NCI-H1092 (cell line): Measurements from ENCODE around the gene DEUP1.
"Not testable (repeated sequence)": the region's sequence is repeated elsewhere in the genome, so short reads cannot be mapped to it uniquely, and the experiment has no call there.

ENCODE experiments used
- DNase-seq: peaks from one replicate; lab custom pipeline; 2025; lab: John Stamatoyannopoulos, UW

DEUP1 gene

GRCh38 chr11:93359396-93359795 is 28.9 kb downstream of the DEUP1 start:
- no peak for DNase-seq

- DNase-seq = no peak
These were observed 30.9 kb downstream of the DEUP1 start for GRCh38 chr11:93361435-93361834.

DNA sequence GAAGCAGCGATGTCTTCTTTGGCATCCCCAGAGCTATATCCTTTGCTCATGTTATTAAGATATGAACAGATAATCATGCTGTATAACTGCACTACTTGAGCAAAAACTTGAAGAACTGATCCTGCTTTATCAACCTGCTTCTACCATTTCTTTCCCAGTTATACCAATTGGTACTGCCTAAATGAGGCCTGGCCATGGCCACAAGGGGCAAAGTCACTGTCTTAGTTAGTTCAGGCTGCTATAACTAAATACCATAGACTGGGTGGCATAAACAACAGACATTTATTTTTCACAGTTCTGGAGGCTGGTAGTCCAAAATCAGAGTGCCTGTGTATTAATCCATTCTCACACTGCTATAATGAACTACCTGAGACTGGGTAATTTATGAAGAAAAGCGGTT is 37.5 kb downstream of the DEUP1 start:
- DNase-seq = no peak

- no peak for DNase-seq
These were observed 39.7 kb downstream of the DEUP1 start for GRCh38 chr11:93370260-93370659.

GRCh38 chr11:93389737-93390136 is 59.2 kb downstream of the DEUP1 start:
- no peak for DNase-seq

- no peak for DNase-seq
These were observed 62.3 kb downstream of the DEUP1 start for GRCh38 chr11:93392867-93393266.

- DNase-seq = no peak
These were observed 62.8 kb downstream of the DEUP1 start for GRCh38 chr11:93393386-93393785.

DNA sequence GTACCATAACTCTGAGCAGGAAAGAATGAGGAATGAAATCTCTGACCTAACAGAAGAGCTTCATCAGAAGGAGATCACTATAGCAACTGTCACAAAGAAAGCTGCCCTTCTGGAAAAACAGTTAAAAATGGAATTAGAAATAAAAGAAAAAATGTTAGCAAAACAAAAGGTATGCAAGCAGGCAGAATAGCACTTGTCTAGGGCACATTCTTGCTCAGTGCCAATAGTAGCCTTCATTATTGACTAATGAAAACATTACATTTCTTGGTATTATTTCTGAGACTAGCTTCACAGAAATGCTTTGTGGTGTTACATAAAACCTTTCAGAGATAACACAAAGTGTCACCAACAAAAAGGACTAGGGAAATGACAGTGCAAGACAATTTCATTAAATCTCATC is 63.9 kb downstream of the DEUP1 start:
- no peak for DNase-seq

GRCh38 chr11:93396316-93396715 is 65.8 kb downstream of the DEUP1 start:
- DNase-seq = no peak

DNA sequence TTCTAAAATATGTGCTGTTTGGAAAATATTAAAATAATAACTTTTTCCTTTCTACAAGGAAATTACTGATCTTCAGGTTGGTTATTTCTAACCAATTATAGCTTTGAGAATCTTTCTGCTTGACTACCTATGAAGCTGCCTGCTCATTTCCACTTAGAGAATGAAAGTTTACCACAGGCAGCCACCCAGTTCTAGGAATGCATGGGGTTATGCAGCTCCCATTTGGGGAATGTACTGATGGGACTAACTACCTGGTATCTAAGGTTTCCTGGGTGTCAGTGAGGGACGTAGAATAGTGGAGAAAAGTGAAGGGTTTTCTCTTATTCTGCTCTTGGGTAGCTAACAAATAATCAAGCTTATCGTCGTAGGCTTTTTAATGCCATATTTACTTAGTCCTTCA is 73.4 kb downstream of the DEUP1 start:
- DNase-seq = no peak

GRCh38 chr11:93407777-93408401 is 77.3 kb downstream of the DEUP1 start:
- DNase-seq = no peak

DNA sequence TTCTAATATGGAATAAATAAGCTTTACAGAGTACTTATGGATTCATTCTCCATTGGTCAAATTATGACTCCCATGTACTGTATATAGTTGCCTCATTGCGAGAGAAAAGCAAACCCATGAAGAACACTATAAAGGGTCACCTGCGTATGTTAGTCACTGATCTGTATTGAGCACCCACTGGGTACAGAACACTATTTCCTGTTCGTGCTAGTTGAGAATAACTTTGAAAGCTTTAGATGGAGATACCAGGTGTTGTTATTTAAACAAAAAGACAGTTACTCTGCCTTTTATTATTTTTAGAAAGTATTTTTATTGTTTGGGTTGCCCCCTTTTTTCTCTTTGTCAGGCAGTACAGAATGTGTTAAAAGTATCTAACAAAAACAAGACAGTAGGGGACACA is 79.9 kb downstream of the DEUP1 start:
- no peak for DNase-seq

- DNase-seq = no peak
These were observed 81.2 kb downstream of the DEUP1 start for GRCh38 chr11:93411705-93412104.

GRCh38 chr11:93432247-93432646 is 101.7 kb downstream of the DEUP1 start:
- DNase-seq = no peak

DNA sequence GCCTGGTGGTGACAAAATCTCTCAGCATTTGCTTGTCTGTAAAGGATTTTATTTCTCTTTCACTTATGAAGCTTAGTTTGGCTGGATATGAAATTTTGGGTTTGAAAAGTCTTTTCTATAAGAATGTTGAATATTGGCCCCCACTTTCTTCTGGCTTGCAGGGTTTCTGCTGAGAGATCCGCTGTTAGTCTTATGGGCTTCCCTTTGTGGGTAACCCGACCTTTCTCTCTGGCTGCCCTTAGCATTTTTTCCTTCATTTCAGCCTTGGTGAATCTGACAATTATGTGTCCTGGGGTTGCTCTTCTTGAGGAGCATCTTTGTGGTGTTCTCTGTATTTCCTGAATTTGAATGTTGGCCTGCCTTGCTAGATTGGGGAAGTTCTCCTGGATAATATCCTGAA is 112.7 kb downstream of the DEUP1 start:
- DNase-seq = not testable (repeated sequence)

DNA sequence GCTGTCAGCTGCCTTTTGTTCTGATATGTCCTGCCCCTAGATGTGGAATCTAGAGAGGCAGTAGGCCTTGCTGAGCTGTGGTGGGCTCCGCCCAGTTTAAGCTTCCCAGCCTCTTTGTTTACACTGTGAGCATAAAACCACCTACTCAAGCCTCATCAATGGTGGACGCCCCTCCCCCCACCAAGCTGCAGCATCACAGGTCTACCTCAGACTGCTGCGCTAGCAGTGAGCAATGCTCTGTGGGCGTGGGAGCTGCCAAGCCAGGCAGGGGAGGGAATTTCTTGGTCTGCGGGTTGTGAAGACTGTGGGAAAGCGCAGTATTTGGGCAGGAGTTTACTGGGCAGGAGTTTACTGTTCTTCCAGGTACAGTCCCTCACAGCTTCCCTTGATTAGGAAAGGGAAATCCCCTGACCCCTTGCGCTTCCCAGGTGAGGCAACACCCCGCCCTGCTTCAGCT is 114.1 kb downstream of the DEUP1 start:
- no peak for DNase-seq

DNA sequence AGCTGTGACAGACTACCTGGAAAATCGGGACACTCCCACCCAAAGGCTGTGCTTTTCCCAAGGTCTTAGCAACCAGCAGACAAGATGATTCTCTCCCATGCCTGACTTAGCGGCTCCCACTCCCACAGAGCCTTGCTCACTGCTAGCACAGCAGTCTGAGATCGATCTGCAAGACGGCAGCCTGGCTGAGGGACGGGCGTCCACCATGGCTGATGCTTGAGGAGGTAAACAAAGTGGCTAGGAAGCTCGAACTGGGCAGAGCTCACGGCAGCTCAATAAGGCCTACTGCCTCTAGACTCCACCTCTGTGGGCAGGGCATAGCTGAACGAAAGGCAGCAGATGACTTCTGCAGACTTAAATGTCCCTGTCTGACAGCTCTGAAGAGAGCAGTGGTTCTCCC is 127.7 kb downstream of the DEUP1 start:
- no peak for DNase-seq

DNA sequence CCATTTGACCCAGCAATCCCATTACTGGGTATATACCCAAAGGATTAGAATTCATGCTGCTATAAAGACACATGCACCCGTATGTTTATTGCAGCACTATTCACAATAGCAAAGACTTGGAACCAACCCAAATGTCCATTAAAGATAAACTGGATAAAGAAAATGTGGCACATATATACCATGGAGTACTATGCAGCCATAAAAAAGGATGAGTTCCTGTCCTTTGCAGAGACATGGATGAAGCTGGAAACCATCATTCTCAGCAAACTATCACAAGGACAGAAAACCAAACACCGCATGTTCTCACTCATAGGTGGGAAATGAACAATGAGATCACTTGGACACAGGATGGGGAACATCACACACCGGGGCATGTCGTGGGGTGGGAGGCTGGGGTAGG is 133.1 kb downstream of the DEUP1 start:
- not testable (repeated sequence) for DNase-seq

DNA sequence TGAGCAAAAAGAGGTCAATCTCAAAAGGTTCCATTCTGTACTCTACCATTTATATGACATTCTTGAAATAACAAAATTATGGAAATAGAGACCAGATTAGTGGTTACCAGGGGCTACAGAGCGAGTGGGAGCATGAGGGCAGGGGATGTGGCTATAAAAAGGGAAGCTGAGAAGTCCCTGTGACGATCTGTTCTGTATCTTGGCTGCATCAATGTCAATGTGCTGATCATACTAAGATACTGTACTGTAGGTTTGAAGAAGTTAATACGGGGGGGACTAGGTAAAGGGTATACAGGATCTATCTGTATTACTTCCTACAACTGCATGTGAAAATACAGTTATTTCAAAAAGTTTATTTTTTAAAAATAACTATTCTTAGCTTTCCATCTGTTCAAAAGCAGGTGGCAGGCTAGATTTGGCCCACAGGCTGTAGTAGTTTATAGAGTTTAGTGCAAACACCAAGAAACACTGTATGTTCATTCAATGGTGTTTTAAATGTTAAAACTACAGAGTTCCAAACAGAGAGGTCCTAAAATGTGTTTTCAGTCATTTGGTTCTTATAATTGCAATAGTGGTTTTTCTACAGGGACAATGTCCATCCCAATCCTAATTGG is 134.5 kb downstream of the DEUP1 start:
- DNase-seq = no peak

- DNase-seq = no peak
These were observed 136.5 kb downstream of the DEUP1 start for GRCh38 chr11:93467054-93467453.

- no peak for DNase-seq
These were observed 137.7 kb downstream of the DEUP1 start for GRCh38 chr11:93468290-93468689.

DNA sequence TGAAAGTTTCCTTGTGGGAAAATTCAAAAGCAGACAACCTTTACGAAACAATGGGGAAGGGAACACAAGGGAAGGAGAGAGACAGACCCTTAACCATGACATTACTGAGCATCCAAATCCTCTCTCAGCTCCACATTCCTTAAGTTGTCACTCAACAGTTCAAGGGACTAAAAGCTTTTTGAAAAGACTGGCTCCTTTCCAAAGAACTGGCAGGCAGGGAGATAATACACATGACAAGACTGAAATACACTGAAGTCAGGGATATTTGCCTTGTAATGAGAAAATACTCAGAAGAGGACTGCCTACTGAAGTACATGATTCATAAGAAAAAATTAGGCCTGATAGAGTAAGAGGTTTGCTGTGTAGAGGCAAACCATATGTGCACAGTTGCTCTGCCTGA is 143.6 kb downstream of the DEUP1 start:
- DNase-seq = no peak

DNA sequence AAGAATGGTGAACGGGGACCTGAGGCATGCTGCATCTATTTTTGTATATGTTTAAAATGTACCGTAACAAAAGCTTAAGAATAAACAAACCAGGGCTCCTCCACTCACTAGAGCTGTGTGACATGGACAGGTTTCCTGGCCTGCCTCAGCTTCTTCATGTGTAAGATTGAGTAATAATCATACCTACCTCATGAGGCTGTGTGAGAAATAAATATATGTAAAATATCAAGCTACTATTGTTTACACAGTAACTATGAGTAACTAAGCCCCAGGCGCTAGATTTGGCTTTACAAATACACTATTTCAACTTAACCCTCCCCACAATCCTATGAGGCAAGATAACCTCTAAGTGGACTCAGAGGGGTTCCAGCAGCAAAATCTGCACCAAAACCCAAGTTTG is 146.3 kb downstream of the DEUP1 start:
- DNase-seq = no peak

DNA sequence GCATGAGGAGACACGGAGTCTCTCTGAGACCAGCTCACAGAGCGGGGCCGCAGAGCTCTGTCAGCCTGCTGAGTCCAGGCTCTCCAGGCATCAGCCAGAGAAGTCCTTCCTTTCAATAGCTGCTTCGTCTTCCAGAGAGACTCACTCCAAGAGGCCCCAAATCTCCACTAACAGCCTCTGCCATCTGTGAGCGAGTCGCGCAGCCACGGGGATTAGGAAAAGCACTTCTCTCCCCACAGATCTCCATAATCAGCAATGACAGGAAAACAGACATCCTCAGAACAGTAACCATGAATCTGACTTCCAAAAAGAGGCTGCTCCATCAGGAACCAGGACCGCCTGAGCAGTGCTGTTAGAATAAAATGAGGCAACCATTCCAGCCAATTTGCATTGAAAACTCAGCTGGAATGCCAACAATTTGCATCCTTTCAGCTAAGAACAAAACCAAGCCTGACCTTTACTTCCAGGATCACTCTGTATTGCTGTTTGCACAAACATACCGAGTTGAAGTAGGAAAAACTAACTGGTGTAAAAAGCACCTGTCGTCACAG is 147.2 kb downstream of the DEUP1 start:
- DNase-seq = no peak
